RWPE2 (cell line): ENCODE data around the gene NBPF20.
A peak's percentile ranks its signal among the peaks of the same experiment; 100 is the strongest.
"Not testable (repeated sequence)": the region's sequence is repeated elsewhere in the genome, so short reads cannot be mapped to it uniquely, and the experiment has no call there.

Source experiments
- ATAC-seq: fragments of 200-7000 bp; cut with Tn5 transposase; 3 replicates; pipeline ENCODE4 v1.9.1; 2021; ENCODE audit warnings: low read depth
- DNase-seq: peaks from one replicate; pipeline ENCODE4 v3.0.0-alpha.2; 2020; ENCODE audit warnings: low spot score
- H3K27ac ChIP-seq: fragments of 450-650 bp; 2 replicates; pipeline ENCODE4 v1.5.1; 2017; ENCODE audit warnings: mild to moderate bottlenecking; ENCODE audit not compliant: poor library complexity, severe bottlenecking
- H3K27me3 ChIP-seq: fragments of 250-450 bp; sonication (Bioruptor Pico); 2 replicates; pipeline ENCODE4 v1.5.1; 2021; ENCODE audit warnings: mild to moderate bottlenecking, moderate library complexity; ENCODE audit not compliant: insufficient read depth, poor library complexity, severe bottlenecking
- H3K36me3 ChIP-seq: fragments of 250-450 bp; sonication (Bioruptor Pico); 2 replicates; pipeline ENCODE4 v1.5.1; 2020; ENCODE audit warnings: low read depth, mild to moderate bottlenecking, moderate library complexity
- H3K4me1 ChIP-seq: fragments of 250-450 bp; sonication (Bioruptor Pico); 2 replicates; pipeline ENCODE4 v1.5.1; 2021; ENCODE audit warnings: mild to moderate bottlenecking, moderate library complexity; ENCODE audit not compliant: insufficient read depth, poor library complexity, severe bottlenecking
- H3K4me3 ChIP-seq: fragments of 250-450 bp; sonication (Bioruptor Pico); 2 replicates; pipeline ENCODE4 v1.5.1; 2021; ENCODE audit warnings: mild to moderate bottlenecking, moderate library complexity; ENCODE audit not compliant: severe bottlenecking
- H3K9me3 ChIP-seq: fragments of 250-450 bp; sonication (Bioruptor Pico); 2 replicates; pipeline ENCODE4 v1.5.1; 2021; ENCODE audit warnings: mild to moderate bottlenecking, moderate library complexity; ENCODE audit not compliant: severe bottlenecking

NBPF20 gene

DNA sequence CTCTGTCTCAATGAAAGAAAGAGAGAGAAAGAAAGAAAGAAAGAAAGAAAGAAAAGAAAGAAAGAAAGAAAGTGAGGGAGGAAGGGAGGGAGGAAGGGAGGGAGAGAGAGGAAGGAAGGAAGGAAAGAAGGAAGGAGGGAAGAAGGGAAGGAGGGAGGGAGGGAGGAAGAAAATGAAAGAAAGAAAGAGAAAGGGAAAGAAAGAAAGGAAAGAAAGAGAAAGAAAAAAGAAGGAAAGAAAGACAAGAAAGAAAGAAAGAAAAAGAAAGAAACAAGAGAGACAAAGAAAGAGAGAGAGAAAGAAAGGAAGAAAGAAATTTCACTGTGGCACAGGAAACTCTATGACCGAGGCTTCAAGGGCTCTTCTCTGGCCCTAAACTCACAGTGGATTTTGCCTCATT, 33.7 kb upstream of the NBPF20 start:
- DNase-seq, ATAC-seq, H3K27ac ChIP-seq, H3K4me3 ChIP-seq, H3K36me3 ChIP-seq, H3K27me3 ChIP-seq, H3K9me3 ChIP-seq, H3K4me1 ChIP-seq: not testable (repeated sequence)

DNA sequence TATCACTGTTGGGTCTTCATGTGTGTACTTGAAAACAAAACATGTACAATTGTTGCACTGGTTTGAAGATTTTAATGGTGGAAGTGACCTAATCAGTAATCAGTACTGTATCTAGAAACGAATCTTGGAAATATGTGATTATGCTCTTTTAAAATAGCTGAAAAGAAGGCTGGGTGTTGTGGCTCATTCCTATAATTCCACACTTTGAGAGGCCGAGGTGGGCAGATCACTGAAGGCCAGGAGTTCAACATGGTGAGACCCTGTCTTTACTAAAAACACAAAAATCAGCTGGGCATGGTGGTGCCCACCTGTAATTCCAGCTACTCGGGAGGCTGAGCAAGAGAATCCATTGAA, 29.4 kb upstream of the NBPF20 start:
- not testable (repeated sequence) for H3K4me3 ChIP-seq, DNase-seq, H3K27ac ChIP-seq, H3K4me1 ChIP-seq, ATAC-seq, H3K36me3 ChIP-seq, H3K9me3 ChIP-seq, H3K27me3 ChIP-seq

DNA sequence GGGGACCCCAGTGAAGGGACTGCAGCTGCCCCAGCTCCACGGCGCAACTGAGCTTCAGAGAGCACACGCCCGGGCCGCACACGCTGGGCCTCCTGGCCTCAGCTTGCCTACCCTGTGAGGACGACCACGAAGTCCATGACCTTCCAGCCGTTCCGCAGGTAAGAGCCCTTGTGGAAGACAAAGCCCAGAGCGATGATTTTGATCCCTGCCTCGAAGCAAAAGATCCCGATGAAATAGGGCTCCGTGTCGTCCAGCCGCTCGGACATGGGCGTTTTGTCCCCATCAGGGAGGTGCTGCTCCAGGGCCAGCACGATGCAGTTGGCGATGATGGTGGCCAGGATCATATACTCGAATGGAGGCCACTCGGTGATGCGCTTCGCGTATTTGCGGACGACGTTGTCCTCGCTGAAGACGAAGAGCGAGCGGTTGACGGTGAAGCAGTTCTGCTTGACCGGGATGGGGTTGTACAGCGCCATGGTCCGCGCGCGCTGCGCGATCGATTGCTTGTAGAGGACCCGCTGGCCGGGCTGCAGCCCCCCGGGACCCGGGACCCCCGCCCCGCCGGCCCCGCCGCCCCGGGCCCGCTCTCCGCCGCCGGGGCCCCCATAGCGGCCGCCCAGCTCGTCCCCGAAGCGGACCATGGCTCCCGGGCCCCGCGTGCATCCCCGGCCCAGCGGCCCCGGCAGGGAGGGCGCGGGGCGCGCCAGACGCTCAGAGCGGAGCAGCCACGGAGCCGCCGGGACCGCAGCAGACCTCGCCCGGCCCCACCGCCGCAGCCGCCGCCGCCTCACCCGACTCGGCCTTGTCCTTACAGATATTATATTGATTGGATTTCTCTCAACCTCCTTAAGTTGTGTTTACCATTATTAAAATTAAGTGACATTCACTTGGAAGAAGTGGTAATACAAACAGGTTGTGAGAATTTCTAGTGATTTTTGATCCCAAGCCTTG, 28.7 kb upstream of the NBPF20 start:
- not testable (repeated sequence) for H3K27ac ChIP-seq, H3K27me3 ChIP-seq, H3K4me1 ChIP-seq, H3K4me3 ChIP-seq, H3K36me3 ChIP-seq, DNase-seq, ATAC-seq, H3K9me3 ChIP-seq

DNA sequence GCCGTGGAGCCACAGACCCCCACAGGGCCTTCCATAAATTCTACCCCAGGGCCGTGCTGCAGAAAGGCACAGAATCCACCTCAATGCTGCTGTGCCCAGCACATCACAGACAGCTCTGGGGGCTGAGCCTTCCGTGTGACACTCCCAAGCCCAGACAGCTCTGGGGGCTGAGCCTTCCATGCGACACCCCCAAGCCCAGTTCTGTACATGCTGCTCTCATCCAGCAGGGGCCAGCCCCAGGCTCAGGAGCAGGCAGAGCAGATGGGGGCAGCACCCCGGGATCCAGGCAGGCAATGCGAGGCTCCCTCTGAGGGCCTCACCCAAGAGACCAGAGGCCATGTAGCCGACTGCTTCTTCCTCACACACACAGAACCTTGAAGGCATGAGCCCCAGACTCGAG, 27.1 kb upstream of the NBPF20 start:
- H3K9me3 ChIP-seq, H3K4me3 ChIP-seq, H3K36me3 ChIP-seq, DNase-seq, H3K4me1 ChIP-seq, H3K27me3 ChIP-seq, H3K27ac ChIP-seq, ATAC-seq: not testable (repeated sequence)

DNA sequence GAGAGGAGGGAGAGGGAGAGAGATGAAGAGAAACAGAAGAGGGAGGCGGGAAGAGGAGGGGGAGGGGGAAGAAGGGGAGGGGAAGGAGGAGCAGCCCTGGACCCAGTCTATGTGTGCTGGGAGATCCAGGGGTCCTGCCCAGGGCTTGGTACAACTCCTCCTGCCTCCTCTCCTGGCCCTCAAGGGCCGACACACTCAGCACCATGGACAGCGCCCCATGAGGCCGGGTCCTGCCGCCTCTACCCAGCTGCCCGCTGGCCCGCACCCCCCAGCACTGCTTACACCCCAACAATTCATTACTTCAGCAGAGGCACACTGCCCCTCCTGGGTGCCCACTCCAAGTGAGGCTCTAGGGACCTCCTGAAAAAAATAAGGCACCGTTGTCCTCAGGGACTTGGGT, 26.5 kb upstream of the NBPF20 start:
- ATAC-seq, result peak; percentile 54; the same call in 2 of the 3 replicates
- H3K36me3 ChIP-seq, H3K27me3 ChIP-seq, H3K4me1 ChIP-seq, H3K9me3 ChIP-seq, H3K27ac ChIP-seq, H3K4me3 ChIP-seq, DNase-seq: not testable (repeated sequence)

DNA sequence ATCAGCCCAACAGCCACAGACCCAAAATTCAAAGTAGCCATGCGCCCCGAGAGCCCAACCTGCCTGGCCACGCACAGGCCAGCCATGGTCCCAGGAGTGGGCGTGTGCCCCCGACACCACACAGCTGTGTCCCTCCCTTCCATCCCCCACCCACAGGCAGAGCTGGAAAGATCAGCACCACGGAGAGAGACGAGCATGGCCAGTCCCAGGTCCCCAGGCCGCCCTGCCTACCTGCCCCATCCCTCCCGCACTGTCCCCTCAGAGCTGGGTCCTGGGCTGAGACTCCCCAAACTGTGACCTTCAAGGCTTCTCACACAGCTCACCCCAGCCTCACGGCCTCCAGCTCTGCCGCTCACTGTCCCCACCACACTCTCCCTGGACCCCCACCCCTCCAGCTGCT, 19.8 kb upstream of the NBPF20 start:
- not testable (repeated sequence) for H3K4me1 ChIP-seq, H3K4me3 ChIP-seq, DNase-seq, H3K27me3 ChIP-seq, H3K9me3 ChIP-seq, H3K27ac ChIP-seq, H3K36me3 ChIP-seq, ATAC-seq

DNA sequence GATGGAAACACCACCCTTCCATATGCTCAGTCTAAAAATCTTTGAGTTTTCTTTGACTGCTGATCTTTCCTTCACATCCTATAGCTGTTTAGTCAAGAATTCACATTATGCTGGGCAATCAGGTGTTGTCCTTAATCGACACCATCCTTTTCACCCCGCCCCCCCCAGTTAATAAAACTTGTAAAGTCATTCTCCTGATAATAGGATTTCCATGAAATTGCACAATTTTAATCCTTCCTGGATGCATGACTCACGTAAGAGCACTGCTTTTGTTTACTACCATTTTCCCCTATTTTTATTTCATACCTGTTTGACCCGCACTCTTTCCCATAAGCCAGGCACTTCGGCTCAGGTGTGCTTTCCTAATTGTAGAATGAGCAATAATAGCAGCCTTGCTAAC, 16.9 kb upstream of the NBPF20 start:
- H3K27me3 ChIP-seq, H3K36me3 ChIP-seq, H3K4me1 ChIP-seq, DNase-seq, H3K9me3 ChIP-seq, H3K4me3 ChIP-seq, H3K27ac ChIP-seq: not testable (repeated sequence)
- ATAC-seq, result peak; percentile 45

DNA sequence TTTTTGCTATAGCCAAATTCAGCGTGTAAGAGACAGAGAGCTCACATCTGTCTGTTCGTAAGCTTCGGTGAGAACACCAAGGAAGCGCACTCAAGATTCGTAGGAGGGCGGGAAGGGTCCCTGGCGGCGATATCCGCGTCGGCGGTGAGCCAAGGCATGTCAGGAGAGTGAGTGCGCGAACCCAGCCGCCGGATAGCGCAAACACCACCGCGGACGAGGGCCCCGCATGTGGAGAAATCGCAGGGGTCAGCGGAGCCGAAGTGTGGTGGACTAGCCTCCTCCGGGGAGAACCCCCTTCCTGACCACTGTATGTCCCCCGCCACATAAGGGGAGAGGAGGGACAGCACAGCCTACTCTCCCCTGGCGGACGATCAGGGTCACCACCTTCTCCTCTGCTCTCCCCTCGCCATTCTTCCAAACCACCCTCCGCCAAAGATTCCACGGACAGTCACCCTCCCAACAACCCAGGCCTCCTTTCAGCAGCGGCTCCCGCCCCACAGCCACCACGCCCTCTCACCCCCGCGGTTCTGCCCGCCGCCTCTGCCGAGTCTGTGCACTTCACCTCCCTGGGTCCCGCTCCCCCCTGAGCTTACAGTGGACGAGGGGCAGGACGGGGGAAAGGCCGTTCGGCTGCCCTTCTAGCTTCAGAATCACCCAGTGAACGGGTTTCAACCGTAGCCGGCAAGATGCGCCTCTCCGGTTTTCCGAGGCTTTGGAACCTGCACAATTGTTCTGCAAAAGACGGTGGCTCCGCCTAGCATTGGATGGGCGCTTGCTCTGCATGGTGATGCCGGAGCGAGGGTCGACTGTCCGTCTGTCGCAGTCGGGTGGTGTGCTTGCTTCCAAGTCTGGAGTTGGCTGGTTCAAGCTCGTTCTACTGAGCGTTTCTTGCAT, 6.2 kb upstream of the NBPF20 start:
- H3K4me3 ChIP-seq, H3K4me1 ChIP-seq, H3K9me3 ChIP-seq, H3K27ac ChIP-seq, H3K36me3 ChIP-seq, DNase-seq: not testable (repeated sequence)
- peak; percentile 58 for ATAC-seq
- peaks cover 15% of the 10 kb centered on the region for H3K27me3 ChIP-seq

DNA sequence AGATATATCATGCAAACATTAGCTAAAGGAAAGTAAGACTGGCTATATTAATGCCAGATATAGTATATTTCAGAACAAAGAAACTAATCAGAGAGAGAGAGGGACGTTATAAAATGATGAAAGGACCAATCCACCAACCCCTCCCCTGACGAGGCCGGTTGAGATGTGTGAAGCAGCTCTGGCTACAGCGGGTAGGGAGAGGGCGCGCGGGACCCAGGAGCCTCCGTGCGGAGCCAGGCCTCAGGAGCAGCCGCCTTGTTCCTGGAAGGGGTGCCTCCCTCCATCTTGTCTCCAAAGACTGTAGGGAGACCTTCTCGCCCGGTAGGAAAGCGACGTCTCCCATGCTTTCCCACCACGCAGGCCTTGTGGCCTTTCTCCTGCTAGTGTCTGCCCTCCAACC, 5.4 kb upstream of the NBPF20 start:
- H3K9me3 ChIP-seq, result not testable (repeated sequence)

DNA sequence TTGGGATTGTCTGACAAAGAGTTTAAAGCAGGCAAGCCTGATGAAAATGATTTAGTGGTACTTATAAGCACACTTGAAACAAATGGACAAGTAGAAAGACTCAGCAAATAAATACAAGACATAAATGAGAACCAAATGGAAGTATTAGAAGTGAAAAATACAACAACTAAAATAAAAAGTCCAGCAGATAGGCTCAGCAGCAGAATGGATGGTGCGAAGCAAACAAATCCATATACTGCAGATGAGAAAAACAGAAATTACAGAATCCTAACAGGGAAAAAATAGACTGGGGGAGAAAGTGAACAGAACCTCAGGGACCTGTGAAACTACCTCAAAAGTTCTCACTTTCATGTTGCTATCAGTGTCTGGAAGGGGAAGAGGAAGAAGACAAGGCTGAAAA, 3.9 kb upstream of the NBPF20 start:
- not testable (repeated sequence) for ATAC-seq

More for the DNA sequence above, 5.4 kb upstream of the NBPF20 start:
- not testable (repeated sequence) for H3K4me1 ChIP-seq, ATAC-seq, H3K27ac ChIP-seq, DNase-seq, H3K4me3 ChIP-seq, H3K36me3 ChIP-seq
- peaks cover 15% of the 10 kb centered on the region for H3K27me3 ChIP-seq

More for the DNA sequence above, 3.9 kb upstream of the NBPF20 start:
- H3K27ac ChIP-seq, H3K4me1 ChIP-seq, H3K4me3 ChIP-seq, H3K36me3 ChIP-seq, DNase-seq, H3K9me3 ChIP-seq: not testable (repeated sequence)
- peaks cover 15% of the 10 kb centered on the region for H3K27me3 ChIP-seq
